ENCODE measurements around the gene GRAMD1A. TPM values are rescaled to one million over a fixed set of nuclear protein-coding genes. Genes with fewer than 3 reads are reported as not detected.

Gene GRAMD1A
- total RNA-seq, 1 donor from 2014 or later, result 61.9 TPM

GRCh38 chr19:35038623-35039512 is 38.7 kb downstream of the GRAMD1A start:
- Histone ChIP-seq H3K36me3 (no peaks in the 10 kb centered on the region), H3K27me3 (no peaks in the 10 kb centered on the region), H3K4me3 (no peak overlapping the region), H3K9me3 (no peaks in the 10 kb centered on the region), H3K4me1 (peaks cover 32% of the 10 kb centered on the region), H3K27ac (peak overlapping the region; percentile 21)
- no peak for TF ChIP-seq CTCF (IDR thresholded peaks at IDR 0.05)
- intact Hi-C loops (cut with DNase I), result no loop called here
- no peak for DNase-seq (ENCODE audit: extremely low spot score in 2 of 2)

DNA sequence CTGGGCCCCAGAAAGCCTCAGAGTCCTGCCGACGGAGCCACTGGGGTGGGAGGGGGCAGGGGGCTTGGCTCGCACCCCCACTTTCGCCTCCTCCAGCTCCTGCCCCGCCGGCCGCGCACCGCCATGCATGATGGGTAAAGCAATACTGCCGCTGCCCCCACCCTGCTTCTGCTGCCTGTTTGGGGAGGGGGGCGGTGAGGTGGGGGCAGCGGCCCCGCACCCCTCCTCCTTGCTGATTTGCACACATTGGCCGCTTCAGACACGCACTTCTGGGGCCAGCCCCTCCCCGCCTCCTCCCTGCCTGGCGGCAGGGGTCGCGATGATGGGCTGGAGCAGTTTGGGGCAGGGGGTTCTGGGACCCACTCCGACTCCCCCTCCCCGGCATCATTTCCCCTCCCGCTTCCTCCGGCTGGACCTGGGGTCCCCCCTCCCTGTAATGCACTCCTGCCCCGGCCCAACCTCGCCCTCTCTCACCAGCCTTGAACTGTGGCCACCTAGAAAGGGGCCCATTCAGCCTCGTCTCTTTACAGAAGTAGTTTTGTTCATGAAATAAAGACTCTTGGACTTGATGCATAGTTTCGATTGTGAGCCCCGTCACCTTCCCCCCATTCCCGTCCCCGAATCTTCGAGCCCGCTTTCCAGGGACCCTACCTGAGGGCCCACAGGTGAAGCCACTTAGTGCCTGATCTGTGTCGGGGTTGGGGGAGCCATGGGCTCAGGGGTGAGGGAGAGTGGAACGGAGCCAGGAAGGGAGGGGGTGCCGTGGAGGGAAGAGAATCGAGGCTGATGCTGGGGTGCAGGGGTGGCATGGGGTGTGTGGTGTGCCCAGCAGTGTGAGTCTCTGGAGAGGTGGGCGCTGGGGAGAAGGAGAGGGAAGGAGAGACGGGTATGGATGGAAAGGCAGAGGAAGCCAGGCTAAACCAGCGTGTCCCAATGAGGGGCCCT is 40.0 kb downstream of the GRAMD1A start:
- H3K4me3 ChIP-seq, result peak overlapping the region; percentile 15 to 32
- H3K4me1 ChIP-seq, result peaks cover 32% of the 10 kb centered on the region
- no peak for DNase-seq (ENCODE audit: extremely low spot score in 2 of 2)
- H3K27ac ChIP-seq, result peak overlapping the region; percentile 68
- H3K36me3 ChIP-seq, result no peaks in the 10 kb centered on the region
- H3K9me3 ChIP-seq, result no peaks in the 10 kb centered on the region
- TF ChIP-seq POLR2AphosphoS5 (IDR thresholded peaks at IDR 0.05; ENCODE audit: insufficient read depth in 1 of 2, low read depth in 1 of 2) (no peak), POLR2A (IDR thresholded peaks at IDR 0.05) (no peak), CTCF (IDR thresholded peaks at IDR 0.05) (no peak)
- H3K27me3 ChIP-seq, result no peaks in the 10 kb centered on the region
- intact Hi-C loops (cut with DNase I), result no loop called here

DNA sequence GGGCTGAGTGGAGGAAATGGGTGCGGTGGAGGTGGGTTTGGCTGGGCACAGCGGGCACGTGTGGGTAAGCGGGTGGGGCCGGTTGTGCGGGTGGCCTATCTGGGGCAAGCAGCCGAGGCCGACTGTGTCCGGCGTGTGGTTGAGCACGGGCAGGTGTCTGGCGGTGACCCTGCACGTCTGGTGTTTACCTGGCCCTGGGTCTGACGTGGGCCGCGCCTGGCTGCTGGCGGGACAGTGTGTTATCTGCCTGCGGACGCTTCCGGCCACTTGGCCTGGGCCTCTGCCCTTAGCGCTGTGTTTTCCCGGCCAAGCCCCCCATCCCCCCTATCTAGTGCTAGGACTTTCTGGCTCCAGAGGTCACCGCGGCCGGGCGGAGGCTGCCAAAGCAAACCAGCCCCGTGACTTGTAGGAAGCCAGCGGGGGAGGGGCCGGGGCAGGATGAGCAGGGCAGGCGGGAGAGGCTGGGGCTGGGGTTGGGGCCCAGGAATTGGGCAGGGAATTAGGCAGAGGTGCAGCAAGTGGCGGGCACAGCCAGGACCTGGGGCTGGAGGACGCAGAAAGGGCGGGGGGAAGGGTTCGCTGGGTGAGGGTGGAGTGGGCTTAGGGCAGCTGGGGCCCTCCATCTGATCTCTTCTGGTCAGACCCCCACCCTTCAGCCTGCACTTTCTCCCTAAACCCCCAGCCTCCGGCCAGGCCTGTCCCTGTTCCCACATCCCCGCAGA is 40.9 kb downstream of the GRAMD1A start:
- Histone ChIP-seq H3K4me3 (peak overlapping the region; percentile 15 to 32), H3K4me1 (peaks cover 32% of the 10 kb centered on the region), H3K27me3 (no peaks in the 10 kb centered on the region), H3K9me3 (no peaks in the 10 kb centered on the region), H3K36me3 (no peaks in the 10 kb centered on the region), H3K27ac (peak overlapping the region; percentile 68)
- TF ChIP-seq CTCF (IDR thresholded peaks at IDR 0.05), result no peak
- no peak for TF ChIP-seq POLR2A (IDR thresholded peaks at IDR 0.05)
- peak; percentile 66 to 71 for TF ChIP-seq POLR2AphosphoS5 (IDR thresholded peaks at IDR 0.05; ENCODE audit: insufficient read depth in 1 of 2, low read depth in 1 of 2)
- DNase-seq (ENCODE audit: extremely low spot score in 2 of 2), result no peak
- intact Hi-C loops (cut with DNase I), result no loop called here

DNA sequence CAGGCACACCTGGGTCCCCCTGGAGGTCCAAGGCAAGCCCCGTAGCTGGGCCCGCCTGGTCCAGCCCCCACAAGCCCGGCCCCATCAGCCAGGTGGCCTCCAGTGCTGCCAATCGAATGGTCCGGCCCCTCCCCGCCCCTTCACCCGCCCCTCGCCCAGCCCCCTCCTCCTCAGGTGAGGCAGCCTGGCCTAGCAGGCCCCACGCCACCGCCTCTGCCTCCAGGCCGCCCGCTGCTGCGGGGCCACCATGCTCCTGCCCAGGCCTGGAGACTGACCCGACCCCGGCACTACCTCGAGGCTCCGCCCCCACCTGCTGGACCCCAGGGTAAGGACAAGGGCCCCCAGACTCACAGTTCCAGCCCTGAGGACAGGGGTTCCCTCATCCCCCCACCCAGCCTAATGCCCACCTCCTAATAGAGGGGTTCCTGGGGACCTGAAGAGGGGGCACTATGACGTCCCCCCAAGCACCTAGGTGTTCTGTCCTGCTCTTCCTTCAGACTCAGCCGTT is 41.5 kb downstream of the GRAMD1A start, which contains the start of gene HPN:
Gene HPN, plus strand, starts transcription at position 174 of the 508 bp plus-strand sequence. CDS start 786 bp downstream, outside the sequence.
- Histone ChIP-seq H3K27ac (peak within 1 kb of the TSS; percentile 68), H3K4me3 (peak within 1 kb of the TSS; percentile 15 to 32), H3K36me3 (no peaks in the 10 kb centered on the region), H3K4me1 (peaks cover 32% of the 10 kb centered on the region), H3K9me3 (no peaks in the 10 kb centered on the region), H3K27me3 (no peaks in the 10 kb centered on the region)
- intact Hi-C loops (cut with DNase I), result no loop called here
- TF ChIP-seq POLR2A (IDR thresholded peaks at IDR 0.05) (no peak), POLR2AphosphoS5 (IDR thresholded peaks at IDR 0.05; ENCODE audit: insufficient read depth in 1 of 2, low read depth in 1 of 2) (no peak), CTCF (IDR thresholded peaks at IDR 0.05) (no peak)
- no peak for DNase-seq (ENCODE audit: extremely low spot score in 2 of 2)

All from vagina (tissue), 2 donors.